T-helper 1 cell (primary cell): ENCODE measurements around the gene HTR3C.
"Not testable (repeated sequence)": the region's sequence is repeated elsewhere in the genome, so short reads cannot be mapped to it uniquely, and the experiment has no call there.

Experiments
- DNase-seq, 5 donors: peaks; one replicate each; pipeline ENCODE4 v3.0.0-alpha.2; 2012 to 2020
- total RNA-seq, 4 donors: gene quantifications; one replicate each; lab custom pipeline; 2026; lab: John Stamatoyannopoulos, UW

The HTR3C gene, protein sequence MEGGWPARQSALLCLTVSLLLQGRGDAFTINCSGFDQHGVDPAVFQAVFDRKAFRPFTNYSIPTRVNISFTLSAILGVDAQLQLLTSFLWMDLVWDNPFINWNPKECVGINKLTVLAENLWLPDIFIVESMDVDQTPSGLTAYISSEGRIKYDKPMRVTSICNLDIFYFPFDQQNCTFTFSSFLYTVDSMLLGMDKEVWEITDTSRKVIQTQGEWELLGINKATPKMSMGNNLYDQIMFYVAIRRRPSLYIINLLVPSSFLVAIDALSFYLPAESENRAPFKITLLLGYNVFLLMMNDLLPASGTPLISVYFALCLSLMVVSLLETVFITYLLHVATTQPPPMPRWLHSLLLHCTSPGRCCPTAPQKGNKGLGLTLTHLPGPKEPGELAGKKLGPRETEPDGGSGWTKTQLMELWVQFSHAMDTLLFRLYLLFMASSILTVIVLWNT
- total RNA-seq = 0 reads per million in 4 donors

DNA sequence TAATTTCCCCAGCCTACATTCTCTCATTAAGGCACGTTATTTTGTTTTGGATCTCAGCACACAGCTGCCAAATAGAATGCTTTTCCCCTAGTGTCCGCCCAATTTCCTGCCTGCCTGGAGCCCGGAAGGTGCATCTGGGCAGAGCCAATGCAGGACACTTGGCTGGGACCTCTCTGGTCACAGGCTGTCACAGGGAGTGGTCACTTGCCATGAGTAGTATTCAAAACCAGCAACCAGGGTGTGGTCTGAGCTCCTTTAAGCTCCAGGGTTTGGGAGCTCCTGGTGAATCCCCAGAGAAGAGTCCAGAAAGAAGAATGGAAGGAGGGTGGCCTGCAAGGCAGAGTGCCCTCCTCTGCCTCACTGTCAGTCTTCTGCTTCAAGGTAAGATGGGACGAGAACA, at the start of gene HTR3C:
HTR3C (plus strand) TSS at position 281 of the 400 bp plus-strand sequence; CDS start at position 315, 34 bp downstream.
- no peak for DNase-seq

- no peak for DNase-seq
Observed at GRCh38 chr3:184003187-184003967, 49.5 kb upstream of the HTR3C start.

GRCh38 chr3:184004476-184004875, 48.4 kb upstream of the HTR3C start:
- no peak for DNase-seq

- peak in 1 of 5 donors; percentile 10 for DNase-seq
Observed at GRCh38 chr3:184005941-184006507, 46.8 kb upstream of the HTR3C start.

GRCh38 chr3:184007143-184007813, 45.6 kb upstream of the HTR3C start:
- DNase-seq = not testable (repeated sequence)

- DNase-seq = no peak
Observed at GRCh38 chr3:184008161-184008560, 44.7 kb upstream of the HTR3C start.

GRCh38 chr3:184011230-184011876, 41.5 kb upstream of the HTR3C start:
- no peak for DNase-seq

DNA sequence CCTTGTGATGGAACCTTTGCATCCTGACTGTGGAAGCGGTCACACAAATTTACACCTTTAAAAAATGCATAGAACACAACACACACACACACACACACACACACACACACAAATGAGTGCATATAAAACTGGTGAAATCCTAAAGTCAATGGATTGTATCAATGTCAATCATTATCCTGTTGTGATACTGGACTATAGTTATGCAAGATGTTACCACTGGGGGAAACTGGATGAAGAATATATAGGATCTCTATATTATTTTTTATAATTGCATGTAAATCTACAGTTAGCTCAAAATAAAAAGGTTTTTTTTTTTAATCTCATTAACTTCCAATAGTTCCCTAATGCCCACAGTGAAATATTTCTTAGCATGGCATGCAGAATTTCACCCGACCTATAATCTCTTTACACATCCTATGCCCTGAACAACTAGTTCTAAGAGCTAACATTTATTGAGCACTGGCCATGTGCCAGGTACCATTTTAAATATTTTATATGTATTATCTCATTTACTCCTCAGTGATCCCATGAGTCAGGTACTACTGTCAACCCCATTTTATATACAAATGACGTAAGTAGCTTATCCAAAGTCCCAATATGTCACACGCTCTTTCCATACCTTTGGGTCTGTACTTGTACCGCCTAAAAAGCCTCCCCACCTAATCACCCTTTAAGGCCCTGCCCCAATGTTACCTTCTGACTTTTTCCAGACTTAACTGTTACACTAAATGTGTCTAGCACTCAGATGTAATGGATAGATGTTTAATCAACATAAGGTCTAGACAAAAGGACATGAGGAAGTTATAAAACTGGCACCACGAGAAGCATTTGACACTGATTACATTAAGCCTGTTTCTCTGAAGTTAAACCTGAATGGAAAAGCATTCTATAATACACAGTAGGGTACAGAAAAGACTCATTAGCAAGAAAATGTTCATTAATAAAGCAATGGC, 40.6 kb upstream of the HTR3C start:
- no peak for DNase-seq

DNA sequence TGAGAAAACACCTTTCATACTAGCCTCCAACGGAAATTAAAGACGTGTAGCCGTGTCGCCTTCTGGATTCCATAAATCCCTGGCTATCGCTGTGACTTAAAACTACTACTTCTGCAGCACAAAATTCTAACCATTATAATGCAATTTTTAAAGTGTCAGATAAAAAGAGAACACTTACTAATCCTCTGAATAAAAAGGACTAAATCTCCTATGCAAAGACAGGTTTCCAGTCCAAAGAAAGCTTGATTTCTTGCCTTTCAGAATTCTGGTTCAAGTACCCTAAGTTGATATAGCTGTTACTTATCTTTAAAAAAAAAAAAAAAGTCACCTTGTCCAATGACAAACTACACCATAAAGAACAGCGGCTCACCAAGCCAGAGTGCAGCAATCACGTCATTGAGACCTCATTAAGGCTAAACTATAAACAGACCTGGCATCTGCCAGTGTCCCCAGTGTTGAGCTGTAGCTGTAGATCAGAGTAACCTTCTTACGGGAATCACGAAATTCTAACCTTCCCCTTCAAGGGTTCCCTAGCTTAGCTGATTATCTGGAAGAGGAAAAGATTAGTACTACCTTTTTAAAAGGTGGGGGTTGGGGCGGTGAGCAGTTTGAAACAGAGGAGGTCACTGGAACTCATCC, 37.3 kb upstream of the HTR3C start:
- no peak for DNase-seq

- no peak for DNase-seq
Observed at GRCh38 chr3:184016169-184016570, 36.7 kb upstream of the HTR3C start.

DNA sequence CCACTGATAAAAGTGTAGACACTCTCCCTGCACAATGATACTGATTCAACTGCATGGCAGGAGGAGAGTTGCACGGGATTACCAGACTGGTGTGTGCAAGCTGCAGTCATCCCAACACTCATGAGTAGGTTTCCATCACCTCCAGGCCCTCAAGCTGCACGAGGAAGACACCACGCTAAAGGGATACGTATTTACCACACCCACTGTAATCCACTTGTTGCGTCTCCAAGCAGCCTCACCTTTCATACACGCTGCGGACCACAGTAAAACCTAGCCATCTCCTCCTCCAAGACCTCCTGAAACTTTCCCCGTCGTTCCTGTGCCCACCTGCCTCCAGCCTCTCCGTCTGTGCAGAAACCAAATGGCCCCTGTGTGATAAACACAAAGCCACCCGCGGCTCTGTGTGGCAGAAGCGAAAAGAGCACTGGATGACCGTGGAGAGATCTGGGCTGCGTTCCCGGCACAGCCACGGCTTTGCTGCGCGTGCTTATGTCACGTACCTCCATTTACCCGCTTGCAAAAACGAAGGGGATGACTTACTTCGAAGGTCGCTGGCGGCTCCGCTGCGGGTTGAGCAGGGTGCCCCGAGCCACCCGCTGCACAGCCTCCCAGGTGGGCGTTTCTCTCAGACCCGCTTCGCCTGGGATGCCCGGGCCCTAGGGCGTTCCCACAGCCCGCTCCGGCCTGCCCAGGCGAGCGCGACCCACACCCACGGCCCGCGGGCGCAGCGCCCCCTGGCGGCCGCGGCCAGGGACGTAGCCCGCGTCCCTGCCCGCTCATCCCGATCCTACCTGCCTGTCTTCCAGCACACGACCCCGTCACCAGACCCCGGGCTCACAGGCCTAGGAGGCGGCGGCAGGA, 35.8 kb upstream of the HTR3C start:
- peak in 2 of 5 donors; percentile 28 to 61 for DNase-seq

DNA sequence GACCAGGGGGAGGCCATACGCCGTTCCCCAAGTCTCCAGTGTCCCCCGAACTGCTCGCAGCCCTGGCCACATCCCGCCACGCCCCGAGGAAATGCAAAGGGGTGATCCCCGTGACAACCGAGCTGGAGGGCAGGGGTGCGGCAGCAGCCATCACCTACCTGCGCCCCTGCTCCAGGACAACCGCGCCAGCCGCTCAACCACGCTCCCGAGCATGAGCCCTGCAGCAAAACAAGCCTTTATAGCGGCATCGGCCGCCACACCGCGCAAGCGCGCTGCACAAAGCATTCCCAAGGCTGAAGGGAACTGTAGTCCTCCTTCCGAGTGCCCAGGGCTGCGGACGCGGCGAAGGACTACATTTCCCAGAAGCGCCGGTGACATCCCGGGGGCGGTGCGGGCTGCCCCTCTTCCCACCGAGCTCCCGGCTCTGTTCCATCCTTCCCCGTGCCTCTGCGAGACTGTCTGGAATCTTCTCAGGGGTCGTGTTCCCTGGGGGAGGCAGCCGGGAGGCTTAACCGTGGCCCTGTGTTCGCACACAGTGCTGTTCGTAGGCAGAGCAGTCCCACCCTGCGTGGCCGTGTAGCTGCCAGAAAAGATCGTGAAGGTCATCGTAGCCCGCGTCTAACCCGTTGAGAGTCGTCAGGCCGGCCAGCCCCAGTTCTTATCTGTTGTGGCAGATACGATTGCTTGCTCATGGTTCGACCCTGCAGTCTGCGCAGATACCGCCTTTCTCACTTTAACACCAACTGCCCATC, 35.0 kb upstream of the HTR3C start, which contains the start of gene ABCC5:
ABCC5 (minus strand) TSS at position 213 of the 752 bp plus-strand sequence. CDS start 3,492 bp downstream, outside the sequence.
- DNase-seq = peak; percentile 66 to 86 (median 73)

- no peak for DNase-seq
Observed at GRCh38 chr3:184018424-184018973, 34.3 kb upstream of the HTR3C start.

GRCh38 chr3:184022323-184022722, 30.5 kb upstream of the HTR3C start:
- DNase-seq = peak in 1 of 5 donors; percentile 7

DNA sequence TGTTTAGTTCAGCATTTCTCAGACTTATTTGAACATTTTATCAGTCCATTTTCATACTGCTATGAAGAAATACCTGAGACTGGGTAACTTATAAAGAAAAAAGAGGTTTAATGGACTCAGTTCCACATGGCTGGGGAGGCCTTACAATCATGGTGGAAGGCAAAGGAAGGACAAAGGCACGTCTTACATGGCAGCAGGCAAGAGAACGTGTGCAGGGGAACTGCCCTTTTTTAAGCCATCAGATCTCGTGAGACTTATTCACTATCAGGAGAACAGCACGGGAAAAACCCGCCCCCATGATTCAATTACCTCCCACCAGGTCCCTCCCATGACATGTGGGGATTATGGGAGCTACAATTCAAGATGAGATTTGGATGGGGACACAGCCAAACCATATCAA, 27.6 kb upstream of the HTR3C start:
- DNase-seq = not testable (repeated sequence)

DNA sequence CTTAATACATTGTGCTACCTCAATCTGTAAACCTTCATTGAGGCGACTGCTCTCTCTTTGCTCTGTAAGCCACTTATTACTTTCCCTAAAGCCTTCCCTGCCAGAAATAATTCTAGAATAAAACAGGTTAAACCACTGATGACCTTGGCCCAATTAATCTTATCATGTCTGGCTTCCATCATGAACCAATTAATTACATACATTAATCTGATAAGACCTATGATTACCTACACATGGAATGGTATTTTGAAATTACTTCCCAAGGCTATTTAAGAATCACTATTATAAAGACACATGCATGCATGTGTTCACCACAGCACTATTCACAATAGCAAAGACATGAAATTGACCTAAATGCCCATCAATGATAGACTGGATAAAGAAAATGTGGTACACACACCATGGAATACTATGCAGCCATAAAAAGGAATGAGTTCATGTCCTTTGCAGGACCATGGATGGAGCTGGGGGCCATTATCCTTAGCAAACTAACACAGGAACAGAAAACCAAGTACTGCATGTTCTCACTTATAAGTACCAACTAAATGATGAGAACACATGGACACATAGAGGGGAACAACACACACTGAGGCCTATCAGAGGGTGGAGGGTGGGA, 24.5 kb upstream of the HTR3C start:
- not testable (repeated sequence) for DNase-seq

DNA sequence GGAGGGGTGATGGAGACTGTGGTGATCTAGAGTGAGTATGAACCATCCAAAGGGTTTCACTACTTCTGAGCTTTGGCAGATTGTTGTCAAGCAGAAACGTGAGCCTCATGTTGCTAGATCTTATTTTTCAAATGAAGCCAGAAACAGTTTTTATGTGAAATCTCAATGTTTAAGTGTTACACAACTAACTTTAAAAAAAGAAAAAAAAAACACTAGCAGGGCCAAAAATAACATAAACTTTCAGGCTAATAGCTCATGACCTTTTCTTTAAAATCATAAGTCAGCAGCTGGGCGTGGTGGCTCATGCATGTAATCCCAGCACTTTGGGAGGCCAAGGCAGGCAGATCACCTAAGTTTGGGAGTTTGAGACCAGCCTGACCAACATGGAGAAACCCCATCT, 23.4 kb upstream of the HTR3C start:
- no peak for DNase-seq

- no peak for DNase-seq
Observed at GRCh38 chr3:184030536-184030935, 22.3 kb upstream of the HTR3C start.
